Tongue (tissue), 3 donors: ENCODE results near the gene AHSA1. TPM values are rescaled to one million over a fixed set of nuclear protein-coding genes. Genes with fewer than 3 reads are reported as not detected.

Source experiments
- DNase-seq: peaks from one replicate; pipeline ENCODE4 v3.0.0-alpha.2; 2015
- small RNA-seq: library from RNA; depleted of rRNA; stranded (forward); fragments of <200 nt; gene quantifications from one replicate; pipeline ENCODE3, GENCODE V24; 2014; ENCODE audit warnings: low replicate concordance
- total RNA-seq: library from RNA; depleted of rRNA; stranded (reverse); fragments of >200 nt; gene quantifications from one replicate; pipeline ENCODE4 v1.2.3, GENCODE V29; 2014

AHSA1 gene
- total RNA-seq, 1 donor from 2014 or later, result 132 TPM

GRCh38 chr14:77509366-77509765 is 51.5 kb downstream of the AHSA1 start:
- no peak for DNase-seq

- DNase-seq, result no peak
Measured at GRCh38 chr14:77511486-77512162, 53.7 kb downstream of the AHSA1 start.

DNA sequence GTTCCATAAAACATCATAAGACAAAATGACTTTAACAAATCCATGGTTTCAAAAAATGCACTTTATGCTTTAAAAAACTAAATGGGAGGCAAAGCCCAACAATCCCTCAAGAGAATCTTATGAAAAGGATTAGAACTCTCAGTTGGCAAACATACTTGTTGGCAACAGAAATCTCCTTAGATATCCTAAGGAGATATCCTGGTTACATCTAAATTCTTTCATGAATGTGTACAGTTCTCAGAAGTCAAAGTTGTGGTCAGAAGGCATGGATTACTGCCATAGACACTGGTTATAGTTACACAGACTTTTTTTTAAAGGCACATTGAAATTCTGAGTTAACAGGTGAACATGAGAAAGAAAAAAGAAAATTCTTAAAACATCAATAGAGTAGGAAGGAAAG is 58.2 kb downstream of the AHSA1 start:
- no peak for DNase-seq

Small RNA genes within 50 kb of the gene (small RNA-seq; reads per million reads assigned to genes)
- gene RF00404, result not detected

Other genes starting within 250 kb of the AHSA1 start
- not detected for gene NGB, start 186.9 kb upstream of the AHSA1 start, total RNA-seq
- gene POMT2, start 137.2 kb upstream of the AHSA1 start, total RNA-seq, result 26.8 TPM
- 8.9 TPM for gene GSTZ1, start 137.1 kb upstream of the AHSA1 start, total RNA-seq
- gene TMED8, start 81.0 kb upstream of the AHSA1 start, total RNA-seq, result 7.2 TPM
- gene SAMD15, start 80.7 kb upstream of the AHSA1 start, total RNA-seq, result 0.51 TPM
- gene NOXRED1, start 34.6 kb upstream of the AHSA1 start, total RNA-seq, result not detected
- gene VIPAS39, start 492 bp upstream of the AHSA1 start, total RNA-seq, result 21.1 TPM
- gene ISM2, start 40.7 kb downstream of the AHSA1 start, total RNA-seq, result not detected
- gene SPTLC2, start 158.5 kb downstream of the AHSA1 start, total RNA-seq, result 37.3 TPM
- gene ALKBH1, start 249.9 kb downstream of the AHSA1 start, total RNA-seq, result 14.8 TPM